HCT116 (cell line): ENCODE measurements around the gene NPPC. TPM values are rescaled to one million over a fixed set of nuclear protein-coding genes. Genes with fewer than 3 reads are reported as not detected.

ENCODE experiments used
- ATAC-seq: fragments of 200-7000 bp; cut with Tn5 transposase; 2 replicates; pipeline ENCODE4 v1.9.1; 2020; ENCODE audit warnings: mild to moderate bottlenecking, moderate library complexity
- BruUV-seq: library from RNA; stranded (reverse); fragments of 400-500 nt; replicated peaks from 2 replicates; lab custom pipeline; 2021; lab: Mats Ljungman, UMichigan
- CTCF ChIA-PET: fragments of 300-600 bp; sonication (Branson Sonifier 250); formaldehyde crosslinking; loops from one replicate; lab custom pipeline; 2021; ENCODE audit warnings: antibody characterized with exemption; lab: Charles Lee
- POLR2A ChIA-PET: fragments of 300-600, 350-600 bp; sonication (Branson Sonifier 250); formaldehyde crosslinking; loops from one replicate; lab custom pipeline; 2021; ENCODE audit warnings: antibody characterized with exemption; lab: Charles Lee
- RAD21 ChIA-PET, 2 experiments: fragments of 300-600 bp; sonication (Branson Sonifier 250); formaldehyde crosslinking; loops; one replicate each; lab custom pipeline; 2023; ENCODE audit warnings: low total read pairs in 2 of 2; ENCODE audit not compliant: uncharacterized antibody in 2 of 2, unreplicated experiment in 2 of 2, low non-redundant PET in 1 of 2; lab: Charles Lee
- DNase-seq: peaks from one replicate; pipeline ENCODE4 v3.0.0-alpha.2; 2010; ENCODE audit warnings: low read depth, low spot score
- H2AFZ ChIP-seq: fragments of 200-600 bp; shearing (Covaris generic), sonication (generic); 2 replicates; pipeline ENCODE4 v1.6.1; 2017; ENCODE audit warnings: low read depth, mixed run types, mixed read lengths, antibody characterized with exemption, low read length; ENCODE audit not compliant: poor library complexity, severe bottlenecking
- H3K27ac ChIP-seq: 2 replicates; pipeline ENCODE4 v1.5.1; 2012; ENCODE audit warnings: low read depth, low read length
- H3K27me3 ChIP-seq: fragments of 200-600 bp; sonication (generic); 2 replicates; pipeline ENCODE4 v1.6.1; 2016; ENCODE audit warnings: mixed run types, low read length, mixed read lengths; ENCODE audit not compliant: insufficient read depth
- H3K36me3 ChIP-seq, 2 experiments: fragments of 200-500 bp in 1 of 2; fragments of 200-600 bp in 1 of 2; sonication (Bioruptor generic) in 1 of 2; sonication (generic) in 1 of 2; 2 replicates each; pipeline versions ENCODE4 v1.5.1 to v1.6.1; 2014 to 2016; ENCODE audit warnings: low read length in 2 of 2, inconsistent platforms in 1 of 2, mixed read lengths in 1 of 2, mixed run types in 1 of 2; ENCODE audit not compliant: insufficient read depth in 2 of 2, control insufficient read depth in 1 of 2
- H3K4me1 ChIP-seq, 2 experiments: fragments of 200-600 bp in 1 of 2; sonication (generic) in 1 of 2; 2 replicates each; pipeline versions ENCODE4 v1.5.1 to v1.6.1; 2012 to 2017; ENCODE audit warnings: low read length in 2 of 2, inconsistent platforms in 1 of 2, mild to moderate bottlenecking in 1 of 2, mixed read lengths in 1 of 2, mixed run types in 1 of 2, moderate library complexity in 1 of 2; ENCODE audit not compliant: insufficient read depth in 2 of 2, control insufficient read depth in 1 of 2
- H3K4me2 ChIP-seq: fragments of 200-600 bp; sonication (generic); 2 replicates; pipeline ENCODE4 v1.6.1; 2017; ENCODE audit warnings: mixed run types, low read length, mixed read lengths
- H3K4me3 ChIP-seq, 2 experiments: fragments of 200-600 bp in 1 of 2; sonication (generic) in 1 of 2; replicated peaks in 1 of 2; 2 replicates each; pipeline ENCODE4 v1.5.1; 2011 to 2016; ENCODE audit warnings: low read length in 2 of 2, control low read depth in 1 of 2, low read depth in 1 of 2, mild to moderate bottlenecking in 1 of 2, mixed read lengths in 1 of 2, mixed run types in 1 of 2
- H3K79me2 ChIP-seq: fragments of 200-600 bp; sonication (generic); 2 replicates; pipeline ENCODE4 v1.6.1; 2017; ENCODE audit warnings: mild to moderate bottlenecking, mixed run types, low read length, moderate library complexity, mixed read lengths; ENCODE audit not compliant: insufficient read depth
- H3K9ac ChIP-seq: fragments of 200-600 bp; sonication (generic); 2 replicates; pipeline ENCODE4 v1.6.1; 2016; ENCODE audit warnings: low read length, mixed read lengths
- H3K9me2 ChIP-seq: fragments of 200-600 bp; sonication (generic), shearing (Covaris generic); 2 replicates; pipeline ENCODE4 v1.6.1; 2017; ENCODE audit warnings: mixed run types, mild to moderate bottlenecking, moderate library complexity; ENCODE audit not compliant: insufficient read depth
- H3K9me3 ChIP-seq, 2 experiments: fragments of 200-500 bp in 1 of 2; fragments of 200-600 bp in 1 of 2; sonication (Bioruptor generic) in 1 of 2; sonication (generic) in 1 of 2; 2 replicates each; pipeline ENCODE4 v1.6.1; 2014 to 2017; ENCODE audit warnings: low read length in 2 of 2, mixed read lengths in 2 of 2, inconsistent platforms in 1 of 2, low read depth in 1 of 2, mild to moderate bottlenecking in 1 of 2, mixed run types in 1 of 2, moderate library complexity in 1 of 2; ENCODE audit not compliant: control insufficient read depth in 1 of 2, insufficient read depth in 1 of 2
- H4K20me1 ChIP-seq: fragments of 200-600 bp; sonication (generic), shearing (Covaris generic); 2 replicates; pipeline ENCODE4 v1.6.1; 2017; ENCODE audit warnings: mixed run types, mild to moderate bottlenecking, moderate library complexity; ENCODE audit not compliant: insufficient read depth
- EZH2phosphoT487 ChIP-seq: fragments of 200-600 bp; IDR thresholded peaks from 2 replicates; pipeline ENCODE4 v1.6.1; 2018; ENCODE audit warnings: antibody characterized with exemption, borderline replicate concordance
- MAX ChIP-seq: IDR thresholded peaks from 2 replicates; pipeline ENCODE4 v1.6.1; 2012
- POLR2AphosphoS5 ChIP-seq: IDR thresholded peaks from 2 replicates; pipeline ENCODE4 v1.6.1; 2011; ENCODE audit warnings: mild to moderate bottlenecking, low read depth, low read length, moderate library complexity
- TCF7L2 ChIP-seq: IDR thresholded peaks from 2 replicates; pipeline ENCODE4 v1.7.0; 2011; ENCODE audit warnings: borderline replicate concordance, inconsistent platforms; ENCODE audit not compliant: insufficient read depth, insufficient read length; ENCODE audit errors: extremely low read depth
- intact Hi-C: fragments of 100-400 bp; cut with micrococcal nuclease; formaldehyde crosslinking; loops from 2 replicates; pipeline ENCODE4 v1.10.0; 2022
- total RNA-seq: library from RNA; stranded (reverse); gene quantifications from one replicate; pipeline ENCODE4 v1.2.1, GENCODE V29; 2021; ENCODE audit not compliant: unreplicated experiment
- TF ChIP-seq, protein P1 (sequence below), 3 experiments: fragments of 200-600 bp in 1 of 3; sonication (generic) in 1 of 3; IDR thresholded peaks in 2 of 3; conservative IDR thresholded peaks in 1 of 3; 2 replicates each; pipeline ENCODE4 v1.5.1; 2012 to 2017; ENCODE audit warnings: low read depth in 2 of 3, low read length in 2 of 3, antibody characterized with exemption in 1 of 3, borderline replicate concordance in 1 of 3, control low read depth in 1 of 3, mild to moderate bottlenecking in 1 of 3, mixed read lengths in 1 of 3, mixed run types in 1 of 3, moderate library complexity in 1 of 3; ENCODE audit not compliant: insufficient read depth in 1 of 3
- TF ChIP-seq, protein P2 (sequence below): IDR thresholded peaks from 2 replicates; pipeline ENCODE4 v1.6.1; 2012; ENCODE audit warnings: low read depth

NPPC gene
- total RNA-seq, 1 experiment from 2014 or later, result 0.52 TPM

GRCh38 chr2:231924889-231925275 lies 1.3 kb downstream of the NPPC start:
- Histone ChIP-seq H3K4me3 (peak overlapping the region; percentile 35 to 52), H2AFZ (peak overlapping the region; percentile 88), H3K4me1 (peaks cover 8 to 18% of the 10 kb centered on the region in 2 experiments), H3K79me2 (no peaks in the 10 kb centered on the region), H3K27ac (no peak overlapping the region), H3K4me2 (peak overlapping the region; percentile 90), H3K9me3 (no peaks in the 10 kb centered on the region), H3K27me3 (no peaks in the 10 kb centered on the region), H3K9ac (peak overlapping the region; percentile 45), H3K36me3 (no peaks in the 10 kb centered on the region), H4K20me1 (no peaks in the 10 kb centered on the region), H3K9me2 (no peaks in the 10 kb centered on the region)
- ChIA-PET POLR2A (interaction anchor here (0.7 kb wide), 1 partner anchor 24 kb away, joined by 3 read pairs; no protein-coding TSS in a partner anchor), RAD21 (interaction anchor here (0.8 to 1.6 kb wide), 3 partner anchors 216 to 400 kb away, joined by 3 read pairs; no protein-coding TSS in a partner anchor), CTCF (interaction anchor here (0.6 to 2.4 kb wide), 16 partner anchors 10 to 439 kb away, joined by 3 to 22 read pairs (median 4); no protein-coding TSS in a partner anchor)
- no peak for DNase-seq
- TF ChIP-seq TCF7L2 (no peak), POLR2AphosphoS5 (no peak)
- ATAC-seq, result peak; percentile 39
- BruUV-seq, result no TSS peak
- intact Hi-C loops, result loop anchor here (1.0 to 2.0 kb wide), 5 partner anchors 214 to 402 kb away; no protein-coding TSS in a partner anchor

DNA sequence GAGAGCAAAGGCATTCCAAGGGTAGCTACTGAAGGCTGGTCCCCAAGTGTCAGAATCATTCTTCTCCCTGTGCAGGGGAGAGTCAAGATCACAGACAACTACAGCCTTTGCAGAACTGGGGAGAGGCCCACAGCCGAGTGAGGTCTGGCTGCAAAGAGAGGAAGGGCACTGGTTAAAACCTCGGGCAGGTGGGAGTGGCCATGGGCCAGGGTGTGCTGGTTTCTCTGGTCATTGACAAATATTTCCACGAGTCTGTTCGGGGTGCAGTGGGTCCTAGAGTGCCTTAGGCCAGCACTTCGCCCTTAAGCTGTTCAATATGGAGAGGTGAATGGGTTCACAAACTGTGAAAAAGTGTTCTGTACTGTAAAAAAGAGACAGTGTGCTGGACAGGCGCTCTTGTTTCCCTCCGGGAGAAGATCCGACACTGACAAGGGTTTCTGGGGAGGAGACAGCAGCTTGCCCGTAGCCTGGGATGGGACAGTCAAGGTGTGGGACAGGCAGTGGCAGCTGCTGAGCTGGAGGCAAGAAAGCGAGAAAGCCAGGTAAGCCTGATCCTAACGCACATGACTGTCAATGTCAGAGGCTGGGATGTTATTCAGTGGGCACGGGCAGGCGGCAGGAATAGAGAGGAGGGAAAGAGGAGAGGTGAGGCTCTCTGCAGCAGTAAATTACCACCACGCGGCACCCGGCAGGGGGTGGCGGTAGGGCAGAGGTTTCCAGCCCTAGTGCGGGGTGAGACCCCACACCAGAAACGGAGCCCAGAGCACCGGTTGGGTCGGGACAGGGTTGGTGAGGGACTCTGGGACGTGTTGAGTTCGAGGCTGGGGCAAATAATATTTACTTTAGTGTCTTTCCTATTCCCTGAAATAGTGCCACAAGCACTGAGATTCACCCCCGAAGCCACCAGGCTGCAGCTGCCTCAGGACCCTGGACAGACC lies 2.0 kb downstream of the NPPC start:
- Histone ChIP-seq H3K4me1 (peaks cover 8 to 18% of the 10 kb centered on the region in 2 experiments), H3K27ac (no peak overlapping the region), H3K4me3 (peak overlapping the region in 1 of 2 experiments; percentile 52; a peak in 1 of 4 replicates), H2AFZ (peak overlapping the region; percentile 88), H3K9me3 (no peaks in the 10 kb centered on the region), H3K36me3 (no peaks in the 10 kb centered on the region), H3K9ac (peak overlapping the region; percentile 45; the same call in 1 of the 2 replicates), H3K4me2 (peak overlapping the region; percentile 90), H4K20me1 (no peaks in the 10 kb centered on the region), H3K27me3 (no peaks in the 10 kb centered on the region), H3K79me2 (no peaks in the 10 kb centered on the region), H3K9me2 (no peaks in the 10 kb centered on the region)
- intact Hi-C loops, result loop anchor here (2.0 kb wide), 1 partner anchor 215 kb away; no protein-coding TSS in a partner anchor
- RAD21 ChIA-PET, result interaction anchor here in 1 of 2 experiments (1.3 to 1.6 kb wide), 2 partner anchors 217 to 218 kb away, joined by 3 read pairs; no protein-coding TSS in a partner anchor
- POLR2A ChIA-PET, result no interaction called here
- BruUV-seq, result no TSS peak
- CTCF ChIA-PET, result interaction anchor here (0.6 to 2.4 kb wide), 8 partner anchors 17 to 440 kb away, joined by 3 to 22 read pairs (median 4); no protein-coding TSS in a partner anchor
- ATAC-seq, result no peak
- DNase-seq, result no peak
- TF ChIP-seq MAX (no peak), EZH2phosphoT487 (no peak)
- TF ChIP-seq, protein P1, sequence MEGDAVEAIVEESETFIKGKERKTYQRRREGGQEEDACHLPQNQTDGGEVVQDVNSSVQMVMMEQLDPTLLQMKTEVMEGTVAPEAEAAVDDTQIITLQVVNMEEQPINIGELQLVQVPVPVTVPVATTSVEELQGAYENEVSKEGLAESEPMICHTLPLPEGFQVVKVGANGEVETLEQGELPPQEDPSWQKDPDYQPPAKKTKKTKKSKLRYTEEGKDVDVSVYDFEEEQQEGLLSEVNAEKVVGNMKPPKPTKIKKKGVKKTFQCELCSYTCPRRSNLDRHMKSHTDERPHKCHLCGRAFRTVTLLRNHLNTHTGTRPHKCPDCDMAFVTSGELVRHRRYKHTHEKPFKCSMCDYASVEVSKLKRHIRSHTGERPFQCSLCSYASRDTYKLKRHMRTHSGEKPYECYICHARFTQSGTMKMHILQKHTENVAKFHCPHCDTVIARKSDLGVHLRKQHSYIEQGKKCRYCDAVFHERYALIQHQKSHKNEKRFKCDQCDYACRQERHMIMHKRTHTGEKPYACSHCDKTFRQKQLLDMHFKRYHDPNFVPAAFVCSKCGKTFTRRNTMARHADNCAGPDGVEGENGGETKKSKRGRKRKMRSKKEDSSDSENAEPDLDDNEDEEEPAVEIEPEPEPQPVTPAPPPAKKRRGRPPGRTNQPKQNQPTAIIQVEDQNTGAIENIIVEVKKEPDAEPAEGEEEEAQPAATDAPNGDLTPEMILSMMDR (IDR thresholded peaks at IDR 0.05 in 2 of 3, conservative IDR thresholded peaks at IDR 0.05 in 1 of 3; ENCODE audit: borderline replicate concordance in 1 of 3, insufficient read depth in 1 of 3, low read depth in 2 of 3, low read length in 2 of 3), result no peak
- TF ChIP-seq, protein P2, sequence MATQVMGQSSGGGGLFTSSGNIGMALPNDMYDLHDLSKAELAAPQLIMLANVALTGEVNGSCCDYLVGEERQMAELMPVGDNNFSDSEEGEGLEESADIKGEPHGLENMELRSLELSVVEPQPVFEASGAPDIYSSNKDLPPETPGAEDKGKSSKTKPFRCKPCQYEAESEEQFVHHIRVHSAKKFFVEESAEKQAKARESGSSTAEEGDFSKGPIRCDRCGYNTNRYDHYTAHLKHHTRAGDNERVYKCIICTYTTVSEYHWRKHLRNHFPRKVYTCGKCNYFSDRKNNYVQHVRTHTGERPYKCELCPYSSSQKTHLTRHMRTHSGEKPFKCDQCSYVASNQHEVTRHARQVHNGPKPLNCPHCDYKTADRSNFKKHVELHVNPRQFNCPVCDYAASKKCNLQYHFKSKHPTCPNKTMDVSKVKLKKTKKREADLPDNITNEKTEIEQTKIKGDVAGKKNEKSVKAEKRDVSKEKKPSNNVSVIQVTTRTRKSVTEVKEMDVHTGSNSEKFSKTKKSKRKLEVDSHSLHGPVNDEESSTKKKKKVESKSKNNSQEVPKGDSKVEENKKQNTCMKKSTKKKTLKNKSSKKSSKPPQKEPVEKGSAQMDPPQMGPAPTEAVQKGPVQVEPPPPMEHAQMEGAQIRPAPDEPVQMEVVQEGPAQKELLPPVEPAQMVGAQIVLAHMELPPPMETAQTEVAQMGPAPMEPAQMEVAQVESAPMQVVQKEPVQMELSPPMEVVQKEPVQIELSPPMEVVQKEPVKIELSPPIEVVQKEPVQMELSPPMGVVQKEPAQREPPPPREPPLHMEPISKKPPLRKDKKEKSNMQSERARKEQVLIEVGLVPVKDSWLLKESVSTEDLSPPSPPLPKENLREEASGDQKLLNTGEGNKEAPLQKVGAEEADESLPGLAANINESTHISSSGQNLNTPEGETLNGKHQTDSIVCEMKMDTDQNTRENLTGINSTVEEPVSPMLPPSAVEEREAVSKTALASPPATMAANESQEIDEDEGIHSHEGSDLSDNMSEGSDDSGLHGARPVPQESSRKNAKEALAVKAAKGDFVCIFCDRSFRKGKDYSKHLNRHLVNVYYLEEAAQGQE, result no peak
